NCI-H2107 treated with DMSO at 0.1 percent for 48 hours (cell line): ENCODE data around the gene KCNK7.

Experiments used
- DNase-seq: peaks from one replicate; lab custom pipeline; 2025; ENCODE audit not compliant: unreplicated experiment; lab: John Stamatoyannopoulos, UW

KCNK7 gene

GRCh38 chr11:65589444-65590239, 6.0 kb downstream of the KCNK7 start:
- no peak for DNase-seq

DNA sequence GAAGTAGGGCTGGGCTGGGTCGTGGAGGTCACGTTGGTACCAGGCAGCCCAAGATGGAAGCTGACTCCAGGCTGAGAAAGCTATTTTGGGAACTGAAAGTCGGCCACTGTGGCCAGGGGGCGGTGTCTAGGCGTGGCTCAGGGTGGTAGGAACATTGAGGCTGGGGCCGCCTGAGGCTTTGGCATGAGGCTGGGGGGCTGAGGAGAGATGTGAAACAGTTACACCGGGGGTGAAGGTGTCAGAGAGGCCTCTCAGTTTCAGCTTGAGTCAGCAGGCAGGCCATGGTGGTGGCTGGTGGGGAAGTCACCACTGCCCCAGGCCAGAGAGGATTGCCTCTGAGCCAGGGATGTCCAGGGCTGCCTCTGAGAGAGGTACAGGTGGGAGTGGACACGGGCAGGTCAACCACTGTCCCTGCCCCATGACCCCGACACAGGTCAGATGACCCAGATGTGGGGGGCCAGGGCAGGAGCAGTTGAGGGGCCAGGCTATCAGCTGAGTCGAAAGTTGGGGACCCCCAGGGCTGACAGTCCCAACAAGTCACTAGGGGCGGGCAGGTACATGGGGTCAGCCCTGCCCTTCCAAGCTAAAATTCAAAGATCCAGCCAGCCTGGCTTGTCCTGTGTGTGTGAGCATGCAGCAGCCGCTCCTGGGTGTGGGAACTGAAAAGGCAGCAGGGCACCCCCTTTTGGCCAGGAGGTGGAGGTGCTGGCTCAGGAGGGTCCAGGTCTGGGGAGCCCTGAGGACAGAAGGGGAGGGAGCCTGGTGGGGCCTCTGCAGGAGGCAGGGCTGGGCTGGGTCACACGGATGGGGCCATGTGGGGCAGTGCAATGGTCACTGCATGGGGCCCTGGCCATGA, 7.2 kb downstream of the KCNK7 start:
- no peak for DNase-seq

DNA sequence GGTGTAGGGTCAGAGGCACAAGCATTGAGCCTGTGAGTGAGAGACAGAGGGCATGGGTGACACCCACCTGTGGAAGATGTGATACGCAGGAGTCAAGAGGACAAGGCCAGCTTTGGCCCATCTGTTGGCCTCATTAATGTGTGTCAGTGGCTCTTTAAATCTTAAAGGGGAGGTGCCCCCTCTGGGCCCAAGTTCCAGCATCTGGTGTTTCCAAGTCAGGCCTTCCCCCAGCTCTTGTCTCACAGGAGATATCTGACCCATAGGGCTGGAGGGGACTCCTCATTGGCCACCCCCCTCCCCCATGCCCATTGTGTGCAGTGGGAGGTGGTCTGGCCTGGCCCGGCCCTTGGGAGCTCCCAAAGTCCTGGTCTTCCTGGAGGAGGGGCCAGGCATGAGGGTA, 8.9 kb downstream of the KCNK7 start:
- no peak for DNase-seq

DNA sequence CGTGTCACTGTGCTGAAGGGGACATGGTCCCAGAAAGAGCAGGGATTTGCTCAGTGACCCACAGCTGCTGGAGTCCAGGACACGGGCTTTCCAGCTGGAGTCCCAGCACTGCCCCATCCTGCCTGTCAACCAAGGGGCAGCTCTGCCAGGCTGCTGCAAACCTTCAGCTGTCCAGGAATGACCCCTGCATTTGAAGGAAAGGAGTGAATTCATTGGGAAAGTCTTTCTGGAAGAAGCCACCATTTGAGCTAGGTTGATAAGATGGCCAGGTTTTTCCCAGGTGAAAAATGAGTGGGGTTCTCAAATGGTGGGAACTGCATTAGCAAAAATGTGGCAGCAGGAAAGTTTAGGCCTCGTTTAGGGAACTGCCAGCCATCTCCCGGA, 9.4 kb downstream of the KCNK7 start:
- DNase-seq = no peak

DNA sequence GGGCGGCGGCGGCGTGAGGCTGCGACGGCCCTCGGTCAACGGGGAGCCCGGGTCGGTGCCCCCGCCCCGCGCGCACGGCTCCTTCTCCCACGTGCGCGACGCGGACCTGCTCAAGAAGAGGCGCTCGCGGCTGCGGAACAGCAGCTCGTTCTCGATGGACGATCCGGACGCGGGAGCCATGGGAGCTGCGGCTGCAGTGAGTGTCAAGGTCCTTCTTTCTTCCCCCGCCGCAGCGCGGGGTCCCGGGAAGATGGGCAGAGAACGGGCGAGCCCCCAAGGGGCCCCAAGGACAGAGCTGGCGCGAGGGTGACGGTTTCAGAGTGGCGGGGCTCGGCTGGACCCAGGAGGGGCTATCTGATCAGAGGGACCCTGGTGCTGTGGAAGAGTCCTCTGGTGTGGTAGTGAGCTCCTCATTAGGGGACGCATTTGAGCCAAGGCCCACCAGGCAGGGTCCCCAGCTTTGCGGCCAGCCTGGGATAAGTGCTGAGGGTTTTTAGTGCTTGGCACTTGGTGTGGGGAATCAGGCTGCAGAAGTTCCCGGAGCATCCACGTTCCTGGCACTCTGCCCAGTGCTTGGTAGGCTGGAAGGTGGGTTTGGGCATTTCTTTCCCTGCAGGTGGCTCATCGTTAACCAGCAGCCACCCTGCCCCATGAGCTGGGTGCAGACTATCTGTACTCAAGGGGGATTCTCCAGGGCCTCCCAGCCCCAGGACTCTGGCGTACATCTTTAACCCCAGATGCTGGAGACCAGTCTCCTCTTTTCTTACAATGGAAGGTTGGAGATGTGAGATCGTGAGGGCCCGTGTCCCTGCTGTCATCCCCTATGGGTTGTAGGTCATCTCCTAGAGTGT, 10.0 kb downstream of the KCNK7 start:
- no peak for DNase-seq

DNA sequence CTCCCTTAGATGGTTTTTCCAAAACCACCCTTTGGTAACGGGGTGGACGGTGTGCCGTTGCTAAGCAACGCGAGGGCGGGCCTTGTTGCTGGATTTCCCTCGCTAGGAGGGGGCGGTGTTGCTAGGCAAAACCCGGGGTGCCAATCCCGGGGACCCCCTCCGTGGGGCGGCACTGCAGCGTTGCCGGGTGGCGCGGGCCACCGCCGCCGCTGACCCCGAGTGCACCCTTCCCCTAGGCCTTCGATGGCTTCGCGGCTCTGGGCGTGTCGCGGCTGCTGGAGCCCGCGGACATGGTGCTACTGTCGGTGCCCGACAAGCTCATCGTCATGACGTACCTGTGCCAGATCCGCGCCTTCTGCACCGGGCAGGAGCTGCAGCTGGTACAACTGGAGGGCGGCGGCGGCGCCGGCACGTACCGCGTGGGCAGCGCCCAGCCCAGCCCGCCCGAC, 10.9 kb downstream of the KCNK7 start:
- DNase-seq = no peak

GRCh38 chr11:65584106-65584505, 11.5 kb downstream of the KCNK7 start:
- DNase-seq = no peak

DNA sequence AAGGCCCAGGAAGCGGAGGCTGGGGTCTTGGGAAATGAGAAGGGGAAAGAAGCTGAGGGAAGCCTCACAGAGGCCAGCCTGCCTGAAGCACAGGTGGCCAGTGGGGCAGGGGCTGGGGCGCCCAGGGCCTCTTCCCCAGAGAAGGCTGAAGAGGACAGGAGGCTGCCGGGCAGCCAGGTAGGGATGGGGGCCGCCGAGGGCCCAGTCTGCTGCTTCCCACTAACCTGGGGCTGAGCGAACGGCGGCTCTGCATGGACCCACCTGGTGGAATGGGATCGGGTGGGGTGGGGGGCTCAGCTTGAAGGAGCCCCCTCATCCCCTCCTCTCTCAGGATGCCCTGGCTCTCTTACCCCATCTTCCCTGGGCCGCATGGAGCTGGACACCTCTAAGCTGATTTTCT, 12.0 kb downstream of the KCNK7 start:
- no peak for DNase-seq

DNA sequence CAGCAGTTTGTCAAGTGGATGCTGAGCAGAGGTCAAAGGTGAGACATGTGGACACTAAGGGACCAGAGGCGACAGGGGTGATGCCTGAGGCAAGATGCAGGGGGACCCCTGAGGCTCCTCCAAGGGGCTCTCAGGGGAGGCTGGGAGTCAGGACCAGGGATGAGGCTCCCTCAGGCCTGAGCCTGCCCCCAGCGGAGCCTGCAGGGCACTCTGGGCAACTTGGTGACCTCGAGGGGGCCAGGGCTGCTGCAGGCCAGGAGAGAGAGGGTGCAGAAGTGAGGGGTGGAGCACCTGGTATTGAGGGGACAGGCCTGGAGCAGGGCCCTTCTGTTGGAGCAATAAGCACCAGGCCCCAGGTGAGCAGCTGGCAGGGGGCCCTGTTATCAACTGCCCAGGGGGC, 13.7 kb downstream of the KCNK7 start:
- no peak for DNase-seq

DNA sequence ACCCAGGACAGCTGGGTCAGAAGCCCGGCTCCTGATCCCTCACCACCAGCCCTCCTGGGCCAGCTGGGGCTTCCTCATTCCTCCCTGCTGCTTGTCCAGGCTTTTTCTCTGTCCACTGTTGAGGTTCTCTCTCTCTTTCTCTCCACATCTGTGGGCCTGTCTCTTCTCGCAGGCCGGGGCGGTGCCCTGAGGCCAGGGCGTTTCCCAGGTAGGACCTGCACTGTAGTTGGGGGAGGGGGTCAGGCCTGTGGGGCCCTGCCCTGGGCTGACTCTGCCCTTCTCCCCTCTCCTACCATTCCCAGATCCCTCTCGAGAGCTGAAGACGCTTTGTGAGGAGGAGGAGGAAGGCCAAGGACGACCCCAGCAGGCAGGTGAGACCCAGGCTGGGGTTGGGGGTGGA, 14.8 kb downstream of the KCNK7 start:
- no peak for DNase-seq

DNA sequence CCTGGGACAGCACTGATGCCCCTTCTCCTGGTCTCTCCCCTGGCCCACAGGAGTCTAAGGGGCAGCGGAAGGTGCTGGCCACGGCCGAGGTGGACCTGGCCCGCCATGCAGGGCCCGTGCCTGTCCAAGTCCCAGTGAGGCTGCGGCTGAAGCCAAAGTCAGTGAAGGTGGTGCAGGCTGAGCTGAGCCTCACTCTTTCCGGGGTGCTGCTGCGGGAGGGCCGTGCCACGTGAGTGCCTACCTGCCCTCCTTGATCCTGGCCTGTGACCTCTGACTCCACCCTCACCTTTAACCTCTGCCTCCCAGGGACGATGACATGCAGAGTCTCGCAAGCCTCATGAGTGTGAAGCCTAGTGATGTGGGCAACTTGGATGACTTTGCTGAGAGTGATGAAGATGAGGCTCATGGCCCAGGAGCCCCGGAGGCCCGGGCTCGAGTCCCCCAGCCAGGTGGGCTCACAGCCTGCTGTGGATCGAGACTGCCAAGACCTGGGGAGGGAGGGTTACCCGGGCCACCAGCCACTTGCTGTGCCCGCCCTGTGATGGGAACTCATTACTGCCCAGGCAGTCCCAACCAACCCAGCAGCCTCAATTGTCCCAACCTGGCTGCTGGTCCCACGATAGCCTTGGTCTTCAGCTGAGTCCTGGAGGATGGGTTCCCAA, 15.4 kb downstream of the KCNK7 start:
- no peak for DNase-seq

DNA sequence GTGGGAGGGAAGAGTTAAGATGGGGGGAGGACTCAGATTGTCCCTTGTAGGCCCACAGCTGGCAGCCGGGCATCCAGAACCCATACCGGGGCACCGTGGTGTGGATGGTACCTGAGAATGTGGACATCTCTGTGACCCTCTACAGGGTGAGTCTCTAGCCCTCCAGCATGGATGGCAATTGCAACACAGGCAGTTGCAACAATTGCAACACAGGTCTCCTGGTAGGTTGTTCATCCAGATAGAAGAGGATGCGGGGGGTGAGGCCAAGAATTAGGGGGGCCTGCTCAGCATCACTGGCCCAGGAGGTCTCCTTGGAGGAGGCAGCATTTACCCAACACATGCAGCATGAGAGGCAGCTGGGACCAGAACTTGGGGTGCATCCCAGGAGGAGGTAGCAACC, 16.3 kb downstream of the KCNK7 start:
- no peak for DNase-seq

- no peak for DNase-seq
Measured at GRCh38 chr11:65578667-65579066, 16.9 kb downstream of the KCNK7 start.

- DNase-seq = no peak
Measured at GRCh38 chr11:65578134-65578533, 17.5 kb downstream of the KCNK7 start.

GRCh38 chr11:65577756-65578109, 17.9 kb downstream of the KCNK7 start:
- DNase-seq = no peak

DNA sequence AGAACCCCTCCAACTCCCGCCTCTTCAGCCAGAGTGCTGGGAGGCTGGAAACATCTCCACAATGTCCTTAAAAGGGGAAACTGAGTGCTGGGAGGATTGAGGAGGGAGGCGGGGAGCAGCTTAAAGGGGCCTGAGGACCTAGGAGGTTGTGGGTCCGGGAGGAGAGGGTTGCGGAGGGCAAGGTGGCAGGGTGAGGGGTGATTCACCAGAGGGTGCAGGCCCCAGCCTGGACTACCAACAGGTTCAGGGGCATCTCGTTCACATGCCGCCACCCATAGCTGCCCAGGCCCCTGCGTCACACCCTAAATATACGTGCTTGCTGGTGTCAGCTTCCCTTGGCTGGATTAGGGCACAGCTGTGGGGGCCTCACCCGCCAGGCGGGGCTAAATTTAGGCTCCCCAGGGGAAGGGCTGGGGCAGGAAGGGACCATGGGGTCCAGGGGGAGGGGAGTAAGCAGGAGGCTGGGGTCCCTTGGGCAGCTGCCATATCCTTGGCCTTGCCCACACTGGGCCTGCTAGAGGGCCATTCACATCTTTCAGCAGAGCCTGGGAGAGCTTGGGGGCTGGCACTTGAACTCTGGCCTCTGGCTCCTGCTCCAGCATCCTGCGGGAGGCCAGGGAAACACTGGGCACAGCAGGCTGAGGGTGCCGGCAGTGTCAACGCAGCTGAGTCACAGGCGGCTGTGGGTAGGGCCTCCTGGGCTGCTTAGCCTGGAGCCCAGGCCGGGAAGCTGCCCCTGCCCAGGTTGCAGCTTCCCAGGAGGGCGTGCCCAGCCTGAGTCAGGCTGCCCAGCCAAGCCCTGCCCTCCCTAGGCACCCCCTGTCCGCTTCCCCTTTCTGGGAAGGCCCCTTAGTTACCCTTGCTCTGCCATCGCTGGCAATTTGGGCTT, 18.5 kb downstream of the KCNK7 start:
- no peak for DNase-seq

- DNase-seq = no peak
Measured at GRCh38 chr11:65576232-65576866, 19.3 kb downstream of the KCNK7 start.

DNA sequence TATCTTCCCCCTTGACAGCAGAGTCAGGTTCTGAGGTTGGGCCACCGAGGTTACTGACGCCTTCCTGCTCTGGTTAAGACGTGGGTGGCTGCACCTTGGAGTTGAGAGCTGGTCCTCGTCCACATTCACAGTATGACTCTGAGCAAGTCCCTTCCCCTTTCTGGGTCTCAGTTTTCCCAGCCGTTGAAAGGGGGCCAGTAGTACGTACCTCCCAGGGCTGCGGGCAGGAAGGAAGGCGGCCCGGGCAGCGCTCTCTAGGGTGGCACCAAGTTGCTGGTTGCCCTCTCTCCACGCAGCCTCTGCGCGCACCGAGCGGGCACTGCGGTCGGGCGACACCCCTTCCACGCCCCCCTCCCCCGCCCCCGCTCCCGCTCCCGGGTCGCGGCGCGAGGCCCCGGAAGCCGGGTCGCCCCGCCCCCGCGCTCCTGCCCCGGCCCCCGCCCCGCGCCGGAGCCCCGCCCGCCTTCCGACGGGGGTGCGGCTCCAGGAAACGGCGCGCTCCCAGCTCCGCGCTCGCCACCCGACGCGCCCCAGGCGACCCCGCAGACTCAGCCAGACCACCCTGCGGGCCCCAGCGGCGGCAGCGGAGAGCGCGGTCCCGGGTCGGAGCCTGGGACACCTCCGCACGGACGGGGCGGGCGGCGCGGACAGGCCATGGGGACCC, 19.9 kb downstream of the KCNK7 start, which contains the start of gene EHBP1L1:
EHBP1L1 (plus strand) TSS at position 486 of the 664 bp plus-strand sequence. CDS start 250 bp downstream, outside the sequence.
- DNase-seq = no peak
